Activated effector memory CD4-positive, alpha-beta T cell treated with Interleukin-2 at 50 U/mL for 16 hours (primary cell): ENCODE measurements around the gene C6orf132.
"Not testable (repeated sequence)": the region's sequence is repeated elsewhere in the genome, so short reads cannot be mapped to it uniquely, and the experiment has no call there.

Experiments used
- DNase-seq: peaks from one replicate; pipeline ENCODE4 v3.0.0-alpha.2; 2020

The C6orf132 gene

DNA sequence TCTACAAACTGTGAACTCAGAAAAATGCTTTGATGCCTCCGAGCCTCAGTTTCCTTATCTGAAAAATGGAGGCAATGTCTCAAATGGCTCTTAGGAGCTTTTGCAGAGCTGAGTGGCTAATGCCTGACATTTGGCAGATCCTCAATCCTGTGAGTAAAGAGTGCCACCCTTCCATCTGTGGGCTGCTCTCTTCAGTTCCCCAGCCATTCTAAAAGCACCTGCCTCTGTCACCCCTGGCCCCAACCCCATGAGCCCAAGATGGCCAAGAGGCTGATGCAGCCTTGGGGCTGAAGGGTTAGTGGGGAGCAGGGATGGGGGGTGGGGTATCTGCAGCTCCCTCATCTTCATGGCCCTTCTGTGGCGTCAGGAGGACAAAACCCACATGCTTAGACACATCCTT, 16.2 kb upstream of the C6orf132 start:
- no peak for DNase-seq

DNA sequence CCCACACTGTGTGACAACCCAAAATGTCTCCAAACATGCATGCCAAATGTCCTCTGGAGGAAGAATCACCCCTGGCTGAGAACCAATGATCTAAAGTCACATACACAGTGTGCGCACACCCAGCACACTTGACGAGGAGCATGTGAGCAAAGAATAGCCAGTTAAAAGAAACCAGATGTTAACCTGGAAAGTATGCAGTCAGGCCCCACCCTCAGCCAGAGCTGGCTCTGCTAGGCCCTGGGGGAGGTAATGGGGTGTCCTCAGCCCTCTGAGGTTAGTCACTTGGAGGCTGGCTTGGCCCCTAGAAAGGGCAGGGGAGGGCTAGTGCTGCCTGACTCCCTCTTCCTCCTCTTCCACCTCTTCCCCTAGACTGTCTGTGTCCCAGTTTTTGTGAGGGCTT, 15.6 kb upstream of the C6orf132 start:
- DNase-seq = no peak

DNA sequence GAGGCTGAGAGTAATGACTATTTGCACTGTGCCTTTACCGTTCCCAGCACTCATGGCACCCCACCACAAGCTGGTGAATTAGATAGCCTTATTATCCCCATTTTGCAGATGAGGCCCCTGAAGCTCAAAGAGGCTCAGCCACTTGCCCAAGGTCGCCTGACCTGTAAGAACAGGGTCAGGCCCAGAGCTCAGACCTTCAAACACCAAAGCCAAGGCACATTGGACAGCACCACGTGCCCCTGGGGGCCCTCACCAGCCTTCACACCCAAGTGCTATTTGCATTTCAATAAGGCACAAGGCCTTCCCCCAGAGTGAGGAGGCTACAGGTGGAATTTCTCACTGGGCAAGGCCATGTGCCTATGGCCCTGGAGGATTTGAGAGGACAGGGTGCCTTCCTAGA, 14.2 kb upstream of the C6orf132 start:
- DNase-seq = no peak

DNA sequence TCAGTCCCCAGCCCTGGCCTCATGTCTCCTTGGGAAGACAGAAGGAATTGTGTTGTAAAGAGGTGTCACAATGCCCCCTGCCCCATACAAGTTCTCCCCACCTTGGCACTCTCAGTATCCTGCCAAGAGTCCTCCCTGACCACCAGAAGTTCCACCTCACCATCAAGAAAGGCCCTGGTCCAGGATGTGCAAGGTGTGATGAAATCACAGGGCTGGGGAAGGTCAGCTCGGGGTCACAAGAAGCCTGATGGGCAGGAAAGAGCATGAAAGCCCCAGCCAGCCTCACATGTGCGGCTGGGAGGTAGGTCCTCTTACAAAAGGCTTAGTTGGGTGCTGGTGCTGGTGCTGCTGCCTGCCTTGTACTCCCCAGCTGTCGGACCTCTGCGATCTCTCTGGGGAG, 12.9 kb upstream of the C6orf132 start:
- no peak for DNase-seq

DNA sequence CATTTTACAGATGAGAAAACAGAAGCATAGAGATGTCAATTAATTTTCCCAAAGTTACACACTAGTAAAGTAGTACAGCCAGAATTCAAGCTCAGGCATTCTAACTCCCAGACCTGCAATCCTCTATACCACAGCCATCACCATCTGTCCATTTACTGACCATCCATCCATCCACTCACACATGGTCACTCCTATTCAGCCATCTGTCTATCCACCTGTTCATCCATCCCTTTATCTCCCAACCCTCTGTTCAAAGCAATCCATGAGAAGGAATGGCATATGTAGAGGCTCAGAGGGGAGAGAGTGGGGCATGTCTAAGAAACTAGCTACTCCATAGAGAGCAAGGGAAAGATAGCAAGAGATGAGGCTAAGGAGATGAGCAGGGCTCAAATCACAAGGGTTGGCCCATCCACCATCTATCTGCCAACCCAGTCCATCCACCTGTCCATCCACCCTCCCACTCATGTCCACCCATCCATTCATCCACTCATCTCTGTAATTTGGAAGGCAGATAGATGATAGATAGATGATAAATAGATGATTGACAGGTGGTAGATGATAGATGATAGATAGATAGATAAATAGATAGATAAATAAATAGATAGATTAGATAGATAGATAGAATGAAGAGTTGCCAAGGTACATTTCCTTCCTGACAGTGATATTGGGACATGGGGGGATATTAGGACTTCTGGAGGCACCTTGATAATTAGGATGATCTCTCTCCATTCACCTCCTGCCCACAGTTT, 12.2 kb upstream of the C6orf132 start:
- no peak for DNase-seq

DNA sequence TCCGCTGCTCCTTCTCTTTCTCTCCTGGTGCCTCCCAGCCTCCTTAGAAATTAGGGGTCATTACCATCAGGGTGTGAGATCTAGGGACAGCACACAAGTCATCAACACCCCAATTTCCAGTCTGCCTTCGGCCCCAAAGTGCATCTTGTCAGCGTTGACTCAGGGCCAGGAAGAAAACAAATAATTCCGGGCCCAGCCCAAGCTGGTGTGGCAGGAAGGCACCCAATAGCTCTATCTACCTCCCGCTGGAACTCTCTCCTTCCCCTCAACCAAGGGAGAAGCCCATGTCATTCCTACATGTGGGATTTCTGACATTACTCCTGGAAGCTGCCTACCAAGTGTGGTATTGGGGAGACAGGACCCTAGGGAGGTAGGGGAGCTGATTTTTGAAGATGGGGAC, 11.5 kb upstream of the C6orf132 start:
- no peak for DNase-seq

DNA sequence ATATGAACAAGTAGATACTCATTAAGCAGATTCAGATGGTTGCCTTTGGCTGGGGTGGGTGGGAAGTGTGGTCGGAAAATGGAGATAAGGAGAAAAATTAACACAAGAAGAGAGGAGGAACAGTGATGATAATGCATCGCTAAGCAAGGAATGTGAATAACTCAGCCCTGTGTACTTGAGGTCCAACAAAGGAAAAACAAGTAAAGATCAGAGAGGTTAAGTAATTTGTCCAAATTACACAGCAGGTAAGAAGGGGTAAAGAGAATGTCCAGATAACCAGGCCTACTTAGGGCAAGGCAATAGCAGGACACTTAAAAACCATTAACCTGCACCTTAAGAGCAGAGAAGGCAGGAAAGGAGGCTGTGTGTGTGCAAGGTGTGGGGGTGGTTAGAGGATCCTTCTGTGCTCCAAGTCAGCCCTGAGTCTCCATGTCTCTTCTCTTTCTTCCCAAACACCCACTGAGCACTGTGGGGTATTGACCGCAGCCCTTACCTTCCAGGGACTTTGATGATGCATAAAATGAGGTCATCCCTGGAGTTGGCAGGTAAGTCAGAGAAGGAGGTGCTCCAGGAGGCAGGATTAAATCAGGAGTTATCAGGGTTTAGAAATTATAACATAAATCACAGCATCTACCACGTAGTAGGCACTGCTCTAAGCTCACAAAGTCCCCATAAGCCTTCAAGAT, 10.3 kb upstream of the C6orf132 start:
- DNase-seq = not testable (repeated sequence)

DNA sequence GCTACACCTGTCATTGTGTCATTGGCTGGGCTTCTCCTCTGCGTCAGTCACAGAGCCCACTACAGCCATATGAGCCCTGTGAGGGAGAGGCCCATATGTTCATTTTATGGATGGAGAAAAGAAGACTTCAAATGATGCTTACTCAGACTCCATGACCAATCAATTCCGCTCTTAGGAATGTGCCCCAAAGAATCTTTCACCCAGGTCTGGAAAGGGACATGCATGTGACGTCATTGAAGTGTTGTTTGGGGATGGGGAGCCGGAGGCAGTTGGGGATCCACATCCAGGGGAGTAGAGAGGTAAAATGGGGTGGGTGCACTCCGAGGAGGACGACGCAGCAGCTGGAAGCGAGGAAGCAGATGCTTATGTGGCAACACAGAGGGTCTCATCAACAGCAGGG, 9.6 kb upstream of the C6orf132 start:
- DNase-seq = no peak

DNA sequence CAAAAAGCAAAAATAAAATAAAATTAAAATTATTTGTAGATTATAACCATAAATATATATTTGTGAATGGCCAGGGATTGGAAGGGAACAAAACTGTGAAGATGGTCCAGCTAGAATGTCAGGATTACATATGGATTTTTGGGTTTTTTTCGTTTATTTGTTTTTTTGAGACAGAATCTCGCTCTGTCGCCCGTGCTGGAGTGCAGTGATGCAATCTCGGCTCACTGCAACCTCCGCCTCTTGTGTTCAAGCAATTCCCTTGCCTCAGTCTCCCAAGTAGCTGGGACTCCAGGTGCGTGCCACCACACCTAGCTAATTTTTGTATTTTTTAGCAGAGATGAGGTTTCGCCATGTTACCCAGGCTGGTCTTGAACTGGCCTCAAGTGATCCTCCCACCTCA, 7.8 kb upstream of the C6orf132 start:
- no peak for DNase-seq

DNA sequence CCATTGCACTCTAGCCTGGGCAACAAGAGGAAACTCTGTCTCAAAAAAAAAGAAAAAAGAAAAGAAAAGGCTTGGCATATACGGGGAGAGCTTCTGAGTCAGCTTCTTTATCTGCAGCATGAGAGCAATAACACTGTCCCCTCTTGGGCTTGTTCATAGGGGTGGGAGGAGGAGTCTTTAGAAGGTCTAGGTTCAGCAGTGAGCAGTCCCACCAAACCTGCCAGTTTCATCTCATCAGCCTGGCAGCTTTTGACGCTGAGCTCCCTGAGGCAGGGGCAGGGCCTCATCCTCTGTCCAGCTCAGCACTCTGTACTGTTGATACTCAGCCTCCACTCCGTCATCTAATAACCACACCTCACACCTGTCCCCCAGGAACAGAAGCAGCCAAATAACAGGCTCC, 5.6 kb upstream of the C6orf132 start:
- DNase-seq = no peak

DNA sequence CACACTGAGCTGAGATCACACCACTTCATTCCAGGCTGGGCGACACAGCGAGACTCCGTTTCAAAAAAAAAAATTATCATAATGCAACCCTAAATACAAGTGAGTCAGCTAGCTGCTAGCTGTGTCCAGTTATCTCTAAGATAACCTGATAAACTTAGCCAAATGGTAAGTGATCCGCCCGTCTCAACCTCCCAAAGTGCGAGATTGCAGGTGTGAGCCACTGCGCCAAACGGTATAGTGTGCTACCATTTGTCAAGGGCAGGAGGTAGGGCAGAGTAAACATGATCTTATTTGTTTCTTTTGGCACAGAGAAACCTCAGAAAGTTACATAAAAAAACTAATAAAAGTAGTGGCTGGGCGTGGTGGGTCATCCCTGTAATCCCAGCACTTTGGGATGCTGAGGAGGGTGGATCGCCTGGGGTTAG, 4.7 kb upstream of the C6orf132 start:
- DNase-seq = no peak

DNA sequence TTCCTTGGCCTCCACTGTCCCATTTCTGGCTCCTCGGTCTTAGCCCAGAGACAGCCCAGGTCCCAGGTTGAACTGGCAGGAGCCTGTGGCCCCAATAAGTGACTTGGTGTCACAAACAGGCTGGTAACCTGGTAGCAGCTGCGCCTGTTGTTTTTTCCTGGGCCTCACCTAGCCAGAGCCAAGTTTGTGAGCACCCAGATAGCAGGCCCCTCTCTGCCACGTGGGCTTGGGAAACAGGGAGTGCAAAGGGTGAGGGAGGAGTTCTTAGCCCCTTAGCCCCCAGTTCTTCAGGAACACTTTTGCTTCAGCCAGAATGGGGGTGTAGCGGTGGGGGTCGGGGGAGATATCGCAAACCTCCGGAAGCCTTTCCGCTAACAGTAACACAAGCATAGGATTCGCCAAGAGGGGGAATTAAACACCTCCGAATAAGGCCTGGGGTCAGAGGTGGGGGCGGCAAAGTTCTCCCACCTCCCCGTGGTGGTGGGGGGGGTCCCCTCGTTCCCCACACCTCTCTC, 760 bp downstream of the C6orf132 start:
- no peak for DNase-seq

DNA sequence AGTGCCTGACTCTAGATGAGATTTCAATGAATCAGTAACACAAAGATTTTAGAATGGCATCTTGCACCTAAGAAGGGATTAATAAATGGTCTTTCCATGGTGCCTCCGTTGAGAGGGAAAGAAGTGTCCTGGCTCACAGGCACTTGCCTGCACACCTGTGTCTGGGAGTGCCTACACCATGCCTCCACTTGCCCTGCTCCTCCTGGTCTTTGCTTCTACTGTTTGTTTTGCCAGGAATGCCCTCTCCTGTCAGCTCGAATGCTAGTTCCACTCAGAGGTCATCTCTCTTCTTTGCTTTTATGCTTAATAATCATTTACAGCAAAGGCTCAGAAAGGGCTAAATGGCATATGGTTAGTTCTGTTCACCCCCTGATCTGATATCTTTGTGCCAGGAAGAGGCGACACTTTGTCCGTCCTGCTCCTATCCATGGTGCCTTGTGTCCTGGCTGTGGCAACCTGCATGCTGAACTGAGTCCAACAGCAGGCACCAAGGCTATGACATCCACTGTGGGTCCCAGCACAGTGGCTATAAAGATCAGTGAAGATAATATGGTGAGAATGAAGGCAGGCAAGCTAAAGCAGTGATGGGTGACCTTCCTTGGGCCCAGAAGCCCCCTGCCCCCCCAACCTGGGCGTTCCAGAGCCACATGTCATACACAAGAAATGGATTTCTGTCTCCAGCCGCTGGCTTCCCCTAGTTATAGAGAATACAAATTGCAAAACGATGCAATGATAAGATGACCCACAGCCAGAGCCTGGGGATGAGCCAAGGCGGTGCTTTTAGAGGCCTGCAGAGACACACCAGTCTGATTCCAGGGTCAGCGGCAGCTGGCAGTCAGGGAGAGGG, 1.4 kb downstream of the C6orf132 start:
- DNase-seq = no peak

DNA sequence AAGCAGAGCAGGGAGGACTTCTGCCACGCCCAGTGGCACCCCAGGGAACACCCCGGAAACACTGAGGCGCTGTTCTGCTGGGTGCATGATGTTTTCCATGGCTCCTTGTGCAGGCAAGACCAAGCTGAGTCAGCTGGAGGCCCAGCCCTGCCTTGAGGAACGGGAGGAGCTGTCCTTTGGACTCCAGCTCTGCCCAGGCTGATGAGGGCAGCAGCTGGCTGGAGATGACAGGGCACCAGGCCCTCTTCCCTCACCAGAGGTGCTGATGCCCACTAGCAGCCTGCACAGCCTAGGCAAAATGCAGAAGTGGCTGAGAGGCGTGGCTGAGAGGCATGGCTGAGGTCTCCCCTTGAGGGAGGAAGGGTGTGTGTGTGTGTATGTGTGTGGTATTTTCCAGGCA, 2.4 kb downstream of the C6orf132 start:
- DNase-seq = no peak

DNA sequence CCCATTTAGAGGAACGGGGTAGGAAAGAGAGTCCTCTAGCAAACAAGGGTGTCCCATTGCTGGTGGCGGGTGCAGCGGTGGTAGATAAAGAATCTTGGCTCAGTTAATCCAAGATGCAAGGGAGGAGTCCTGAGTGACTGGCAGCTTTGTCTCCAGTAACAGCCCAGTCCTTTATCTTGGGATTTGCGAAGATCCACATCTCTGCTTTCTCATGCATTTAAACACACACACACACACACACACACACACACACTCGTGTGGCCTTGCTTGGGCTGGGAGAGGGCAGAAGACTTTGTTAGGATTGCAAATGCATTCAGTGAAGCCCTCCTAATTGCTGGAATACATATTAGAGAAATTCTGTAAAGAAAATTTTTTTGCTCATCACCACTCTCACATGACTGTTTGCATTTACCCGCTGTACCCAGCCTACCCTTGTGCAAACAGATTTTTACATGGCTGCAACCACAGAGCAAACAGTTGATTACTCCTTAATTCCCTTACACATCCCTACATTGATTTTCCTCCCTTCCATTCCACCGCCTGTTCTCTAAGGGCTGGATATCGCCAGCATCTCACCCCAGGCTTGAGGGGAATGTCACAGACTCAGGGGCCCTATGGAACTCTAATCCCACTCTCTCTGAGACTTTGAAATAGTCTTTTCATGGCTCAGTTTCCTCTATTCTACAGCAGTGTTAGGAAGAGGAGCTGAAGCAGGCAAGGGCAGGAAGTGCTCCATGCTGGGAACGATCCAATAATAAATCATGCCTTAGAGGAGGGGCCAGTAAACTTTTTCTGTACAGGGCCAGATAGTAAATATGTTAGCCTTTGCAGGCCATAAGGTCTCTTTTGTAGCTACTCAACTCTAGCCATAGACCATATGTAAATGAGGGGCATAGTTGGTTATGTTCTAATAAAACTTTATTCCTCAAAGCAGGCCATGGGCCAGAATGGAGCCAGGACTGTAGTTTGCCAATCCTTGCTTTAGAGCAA, 3.5 kb downstream of the C6orf132 start:
- no peak for DNase-seq

DNA sequence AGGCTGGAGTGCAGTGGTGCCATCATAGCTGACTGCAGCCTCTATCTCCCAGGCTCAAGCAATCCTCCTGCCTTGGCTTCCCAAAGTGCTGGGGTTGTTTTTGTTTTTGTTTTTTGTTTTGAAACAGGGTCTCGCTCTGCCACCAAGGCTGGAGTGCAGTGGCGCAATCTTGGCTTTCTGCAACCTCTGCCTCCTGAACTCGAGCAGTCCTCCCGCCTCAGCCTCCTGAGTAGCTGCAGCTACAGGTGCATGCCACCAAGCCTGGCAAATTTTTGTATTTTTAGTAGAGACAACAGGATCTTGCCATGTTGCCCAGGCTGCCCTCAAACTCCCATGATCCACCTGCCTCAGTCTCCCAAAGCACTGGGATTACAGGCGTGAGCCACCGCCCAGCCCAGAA, 4.2 kb downstream of the C6orf132 start:
- DNase-seq = no peak

DNA sequence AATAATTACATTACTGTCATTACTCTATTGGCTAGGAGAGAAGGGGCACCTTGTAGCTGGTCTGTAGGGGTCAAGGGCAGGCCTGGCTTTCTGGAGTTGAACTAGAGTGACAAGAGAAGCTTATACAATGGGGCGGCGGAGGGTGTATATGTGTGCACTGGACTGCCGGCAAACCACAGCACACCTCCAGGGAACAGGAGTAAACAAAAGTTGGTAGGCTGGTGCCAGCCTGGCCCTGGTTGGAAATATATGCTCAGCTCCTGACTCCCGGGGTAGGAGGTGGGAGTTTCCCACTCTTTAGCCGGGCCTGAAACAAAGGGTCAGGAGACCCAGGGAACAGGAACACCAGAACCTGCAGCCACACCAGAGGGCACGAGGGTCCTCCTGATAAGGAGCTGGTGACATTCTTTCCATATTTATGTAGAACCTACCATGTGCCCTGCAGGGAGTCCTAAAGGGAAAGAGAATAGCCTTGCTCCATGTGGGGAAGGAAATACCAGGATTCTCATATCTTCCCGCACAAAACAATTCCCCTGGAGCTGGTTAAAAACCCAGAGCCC, 5.1 kb downstream of the C6orf132 start:
- no peak for DNase-seq

DNA sequence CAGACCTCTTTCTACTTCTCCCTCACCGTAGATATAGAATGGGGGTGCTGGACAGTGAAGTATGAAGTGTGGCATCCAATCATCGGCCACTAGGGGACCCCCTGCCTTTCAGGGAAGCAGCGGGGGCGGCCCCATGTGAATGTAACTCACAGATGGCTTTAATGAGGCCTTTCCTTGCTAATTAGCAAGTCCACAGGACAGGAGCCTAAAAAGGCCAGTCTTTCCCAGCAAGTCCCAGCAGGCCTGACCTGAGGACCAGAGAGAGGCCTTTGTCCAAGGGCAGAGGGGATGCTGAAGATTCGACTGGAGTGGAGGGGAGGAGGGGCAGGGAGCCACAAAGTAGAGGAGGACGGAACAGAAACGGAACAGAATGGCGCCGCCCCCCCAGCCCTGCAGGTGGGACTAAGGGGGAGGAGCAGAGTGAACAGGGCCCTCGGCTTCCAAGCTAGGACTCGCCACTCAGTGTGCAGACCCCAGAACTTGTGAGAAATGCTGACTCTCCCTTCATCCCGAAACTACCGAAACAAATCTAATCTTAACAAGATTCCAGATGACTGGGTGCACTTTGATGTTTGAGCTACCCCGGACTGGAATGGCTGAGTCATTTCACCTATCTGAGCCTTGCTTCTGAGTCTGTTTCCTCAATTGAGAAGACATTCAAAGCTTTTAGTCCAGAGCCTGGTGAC, 5.8 kb downstream of the C6orf132 start:
- no peak for DNase-seq

DNA sequence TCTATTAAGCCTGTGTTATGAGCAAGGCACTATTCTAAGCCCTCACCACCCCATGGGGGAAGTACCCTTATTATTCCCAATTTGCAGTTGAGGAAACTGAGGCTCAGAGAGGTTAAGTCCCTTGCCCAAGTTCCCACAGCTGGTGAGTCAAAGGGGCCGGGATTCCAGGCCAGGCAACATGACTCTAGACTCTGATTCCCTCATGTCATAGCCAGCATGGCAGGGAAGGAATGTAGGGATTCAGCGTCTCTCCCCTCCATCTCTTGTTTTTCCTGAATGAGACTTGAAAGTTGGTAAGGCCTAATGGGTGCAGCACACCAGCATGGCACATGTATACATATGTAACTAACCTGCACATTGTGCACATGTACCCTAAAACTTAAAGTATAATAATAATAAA, 6.7 kb downstream of the C6orf132 start:
- no peak for DNase-seq

DNA sequence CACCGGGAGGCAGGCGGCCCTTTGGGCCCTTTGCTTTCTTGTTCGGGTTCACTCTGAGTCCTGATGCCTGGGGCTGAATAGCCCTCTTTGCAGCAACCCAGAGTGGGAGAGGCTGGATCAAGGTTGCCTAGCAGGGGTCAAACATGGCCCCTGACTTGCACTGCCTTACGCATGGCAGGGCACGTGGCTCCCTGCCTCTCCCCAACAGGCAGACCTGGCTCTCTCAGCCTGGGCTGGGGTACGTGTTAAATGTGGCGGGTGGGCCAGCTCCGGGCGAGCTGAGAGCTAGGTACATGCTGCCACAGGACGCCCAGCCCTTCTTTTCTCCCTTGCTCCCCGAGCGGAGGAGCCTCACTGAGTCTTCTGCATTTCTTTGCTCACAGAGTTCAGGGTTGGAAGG, 7.3 kb downstream of the C6orf132 start:
- no peak for DNase-seq

DNA sequence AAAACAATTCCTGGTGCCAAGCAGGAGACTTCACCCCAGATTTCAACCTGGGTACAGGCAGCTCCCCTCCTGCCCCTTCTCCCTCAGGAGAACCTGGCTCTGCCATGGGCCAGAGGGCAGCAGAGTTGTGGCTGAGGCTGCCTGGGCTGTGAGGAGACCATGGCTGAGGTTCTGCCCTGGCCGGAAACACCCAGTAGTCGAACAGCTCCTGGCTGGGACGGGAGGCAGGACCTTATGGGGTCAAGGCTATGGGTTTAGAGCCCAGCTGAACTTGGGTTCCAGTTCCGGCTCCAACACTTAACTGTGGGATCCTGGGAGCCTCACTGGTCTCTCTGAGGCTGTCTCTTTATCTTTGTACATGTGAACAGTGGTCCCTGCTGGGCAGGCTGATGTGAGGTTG, 8.5 kb downstream of the C6orf132 start:
- no peak for DNase-seq
